CD14-positive monocyte (primary cell): ENCODE data around the gene RPS6KA2. TPM values are rescaled to one million over a fixed set of nuclear protein-coding genes. Genes with fewer than 3 reads are reported as not detected.

ENCODE experiments used
- DNase-seq, 3 donors: peaks; one replicate each; pipeline ENCODE4 v3.0.0-alpha.2; 2011 to 2022
- H2AFZ ChIP-seq: 2 replicates; pipeline ENCODE4 v1.6.0; 2012; ENCODE audit warnings: mild to moderate bottlenecking, low read depth, low read length, inconsistent platforms; ENCODE audit not compliant: insufficient read depth, poor library complexity, severe bottlenecking
- H3K27ac ChIP-seq, 2 donors: 1 replicate in 1 of 2; 2 replicates in 1 of 2; pipeline ENCODE4 v1.5.1; 2012 to 2013; ENCODE audit warnings: low read length in 2 of 2, control low read depth in 1 of 2, inconsistent platforms in 1 of 2, low read depth in 1 of 2, mild to moderate bottlenecking in 1 of 2
- H3K27me3 ChIP-seq, 2 donors: one replicate each; pipeline versions ENCODE4 v1.6.0 to v1.6.1; 2011 to 2013; ENCODE audit warnings: low read length in 2 of 2; ENCODE audit not compliant: control insufficient read depth in 2 of 2, insufficient read depth in 2 of 2
- H3K36me3 ChIP-seq, 2 donors: replicated peaks in 1 of 2; 1 replicate in 1 of 2; 2 replicates in 1 of 2; pipeline versions ENCODE4 v1.5.1 to v1.6.1; 2012 to 2013; ENCODE audit warnings: low read length in 2 of 2, control low read depth in 1 of 2, inconsistent platforms in 1 of 2, mild to moderate bottlenecking in 1 of 2; ENCODE audit not compliant: insufficient read depth in 2 of 2, control insufficient read depth in 1 of 2
- H3K4me1 ChIP-seq, 2 donors: 1 replicate in 1 of 2; 2 replicates in 1 of 2; pipeline versions ENCODE4 v1.5.1 to v1.6.1; 2012 to 2013; ENCODE audit warnings: low read length in 2 of 2, control low read depth in 1 of 2, inconsistent platforms in 1 of 2, mild to moderate bottlenecking in 1 of 2, moderate library complexity in 1 of 2; ENCODE audit not compliant: insufficient read depth in 2 of 2, control insufficient read depth in 1 of 2
- H3K4me2 ChIP-seq: replicated peaks from 2 replicates; pipeline ENCODE3; 2012; ENCODE audit warnings: low read length, moderate library complexity, mild to moderate bottlenecking; ENCODE audit not compliant: poor library complexity, severe bottlenecking; ENCODE audit errors: extremely low read depth
- H3K4me3 ChIP-seq, 3 experiments: fragments of 200-600 bp in 1 of 3; sonication (generic) in 1 of 3; replicated peaks in 1 of 3; 1 replicate in 2 of 3; 2 replicates in 1 of 3; pipeline ENCODE4 v1.5.1; 2011 to 2013; ENCODE audit warnings: low read length in 3 of 3, mild to moderate bottlenecking in 3 of 3, control low read depth in 2 of 3, low read depth in 2 of 3, inconsistent platforms in 1 of 3, moderate library complexity in 1 of 3
- H3K79me2 ChIP-seq: 2 replicates; pipeline ENCODE4 v1.6.0; 2012; ENCODE audit warnings: mild to moderate bottlenecking, control low read depth, inconsistent platforms, low read length, moderate library complexity; ENCODE audit not compliant: insufficient read depth
- H3K9ac ChIP-seq: 2 replicates; pipeline ENCODE4 v1.6.0; 2017; ENCODE audit warnings: low read length, mild to moderate bottlenecking; ENCODE audit not compliant: insufficient read depth, poor library complexity, severe bottlenecking
- H3K9me3 ChIP-seq, 2 donors: replicated peaks in 1 of 2; 1 replicate in 1 of 2; 2 replicates in 1 of 2; pipeline versions ENCODE4 v1.5.1 to v1.6.1; 2012 to 2013; ENCODE audit warnings: low read length in 2 of 2, control low read depth in 1 of 2; ENCODE audit not compliant: control insufficient read depth in 1 of 2, insufficient read depth in 1 of 2
- H4K20me1 ChIP-seq: 2 replicates; pipeline ENCODE4 v1.6.0; 2012; ENCODE audit warnings: mild to moderate bottlenecking, low read length, control low read depth, moderate library complexity; ENCODE audit not compliant: insufficient read depth
- H3K27ac Mint-ChIP-seq, 7 donors: one replicate each; pipeline ENCODE4 v1.8.0; 2020; ENCODE audit warnings: mild to moderate bottlenecking in 7 of 7, mixed read lengths in 7 of 7, moderate library complexity in 6 of 7, inconsistent platforms in 2 of 7
- H3K27me3 Mint-ChIP-seq, 3 donors: one replicate each; pipeline ENCODE4 v1.8.0; 2021 to 2022; ENCODE audit warnings: low read depth in 3 of 3, mild to moderate bottlenecking in 3 of 3, mixed read lengths in 3 of 3, moderate library complexity in 3 of 3, inconsistent platforms in 1 of 3
- H3K36me3 Mint-ChIP-seq, 2 donors: one replicate each; pipeline ENCODE4 v1.8.0; 2020; ENCODE audit warnings: mixed read lengths in 2 of 2, inconsistent platforms in 1 of 2, mild to moderate bottlenecking in 1 of 2
- H3K4me1 Mint-ChIP-seq: one replicate; pipeline ENCODE4 v1.8.0; 2020; ENCODE audit warnings: mild to moderate bottlenecking, mixed read lengths
- H3K4me3 Mint-ChIP-seq, 2 donors: one replicate each; pipeline ENCODE4 v1.8.0; 2020; ENCODE audit warnings: mild to moderate bottlenecking in 2 of 2, mixed read lengths in 2 of 2, moderate library complexity in 1 of 2
- H3K9me3 Mint-ChIP-seq, 7 donors: one replicate each; pipeline ENCODE4 v1.8.0; 2020 to 2022; ENCODE audit warnings: mixed read lengths in 7 of 7, mild to moderate bottlenecking in 6 of 7, moderate library complexity in 6 of 7, inconsistent platforms in 2 of 7
- CTCF ChIP-seq: fragments of 200-600 bp; IDR thresholded peaks from one replicate; pipeline ENCODE4 v1.8.0; 2022; ENCODE audit warnings: antibody characterized with exemption, mild to moderate bottlenecking
- WGBS: methylation state at CpG from one replicate; pipeline ENCODE4 v1.1.5; 2013; ENCODE audit warnings: missing lambda C conversion rate; ENCODE audit not compliant: insufficient coverage; 5-methylcytosine and 5-hydroxymethylcytosine counted together
- intact Hi-C, 2 donors: fragments of 100-400 bp; cut with micrococcal nuclease; formaldehyde crosslinking; loops; one replicate each; pipeline versions ENCODE4 v1.15.0 to v1.15.1; 2023
- polyA plus RNA-seq, 3 donors: library from polyadenylated mRNA; depleted of rRNA in 1 of 3; unstranded in 2 of 3; stranded (reverse) in 1 of 3; fragments of 300-500 nt in 2 of 3; fragments of >200 nt in 1 of 3; fragmentation: Illumina TruSeq in 2 of 3; gene quantifications; 1 replicate in 2 of 3; 2 replicates in 1 of 3; pipeline ENCODE4 v1.2.3, GENCODE V29; 2012 to 2021

The RPS6KA2 gene
- polyA plus RNA-seq, 3 donors = 1.4 to 3.1 (median 1.9) TPM

- intact Hi-C loops = no loop called here
- 17% methylated on average over 15 of the region's 16 CpGs for WGBS
- Histone ChIP-seq H3K4me1 (peaks cover 7 to 8% of the 10 kb centered on the region in 2 donors), H3K9ac (peak overlapping the region; percentile 2), H3K4me2 (peak overlapping the region; percentile 45), H2AFZ (peak overlapping the region; percentile 46), H3K36me3 (no peaks in the 10 kb centered on the region), H3K4me3 (no peak overlapping the region), H3K27ac (no peak overlapping the region), H4K20me1 (no peaks in the 10 kb centered on the region), H3K9me3 (no peaks in the 10 kb centered on the region), H3K27me3 (no peaks in the 10 kb centered on the region), H3K79me2 (no peaks in the 10 kb centered on the region)
- peak; percentile 44 to 72 (median 62) for DNase-seq
- Mint-ChIP-seq H3K4me1 (peaks cover 12% of the 10 kb centered on the region), H3K4me3 (peak overlapping the region in 1 of 2 donors; percentile 72), H3K9me3 (peaks cover 0 to 9% (median 0%) of the 10 kb centered on the region in 7 donors), H3K27ac (peak overlapping the region in 1 of 7 donors; percentile 24), H3K27me3 (peaks cover 0 to 4% (median 3%) of the 10 kb centered on the region in 3 donors), H3K36me3 (no peaks in the 10 kb centered on the region)
- no peak for TF ChIP-seq CTCF
Observed at GRCh38 chr6:166556863-166557322, 70.2 kb downstream of the RPS6KA2 start.

GRCh38 chr6:166556336-166556735, 70.7 kb downstream of the RPS6KA2 start:
- Histone ChIP-seq H3K4me2 (no peak overlapping the region), H3K9ac (no peak overlapping the region), H3K36me3 (no peaks in the 10 kb centered on the region), H4K20me1 (no peaks in the 10 kb centered on the region), H2AFZ (no peak overlapping the region), H3K9me3 (no peaks in the 10 kb centered on the region), H3K4me3 (no peak overlapping the region), H3K27ac (no peak overlapping the region), H3K27me3 (no peaks in the 10 kb centered on the region), H3K79me2 (no peaks in the 10 kb centered on the region), H3K4me1 (peaks cover 7 to 8% of the 10 kb centered on the region in 2 donors)
- peaks cover 0 to 3% (median 2%) of the 10 kb centered on the region in 3 donors for H3K27me3 Mint-ChIP-seq
- H3K4me1 Mint-ChIP-seq = peaks cover 12% of the 10 kb centered on the region
- DNase-seq = no peak
- no peak for TF ChIP-seq CTCF
- H3K9me3 Mint-ChIP-seq = peaks cover 0 to 9% (median 0%) of the 10 kb centered on the region in 7 donors
- intact Hi-C loops = no loop called here
- H3K4me3 Mint-ChIP-seq = no peak overlapping the region
- H3K27ac Mint-ChIP-seq = peak overlapping the region in 1 of 7 donors; percentile 33
- H3K36me3 Mint-ChIP-seq = no peaks in the 10 kb centered on the region
